Measurements from ENCODE around the gene XBP1.

DNA sequence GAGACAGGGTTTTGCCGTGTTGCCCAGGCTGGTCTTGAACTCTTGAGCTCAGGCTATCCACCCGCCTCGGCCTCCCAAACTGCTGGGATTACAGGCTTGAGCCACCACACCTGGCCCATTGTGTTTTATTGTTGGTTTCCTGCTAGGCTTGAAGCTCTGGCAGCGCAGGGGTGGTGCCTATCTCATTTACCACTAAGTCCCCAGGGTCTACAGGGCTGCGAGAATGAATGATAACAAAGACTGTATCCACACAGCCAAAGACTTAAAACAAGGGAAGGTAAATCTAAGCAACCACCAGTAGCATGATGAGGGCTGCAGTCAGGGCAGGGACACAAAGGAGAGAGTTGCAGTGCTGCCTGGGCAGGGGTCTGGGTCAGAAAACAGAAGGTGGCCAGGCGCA lies 37.3 kb upstream of the XBP1 start:
- TF ChIP-seq, protein P1, sequence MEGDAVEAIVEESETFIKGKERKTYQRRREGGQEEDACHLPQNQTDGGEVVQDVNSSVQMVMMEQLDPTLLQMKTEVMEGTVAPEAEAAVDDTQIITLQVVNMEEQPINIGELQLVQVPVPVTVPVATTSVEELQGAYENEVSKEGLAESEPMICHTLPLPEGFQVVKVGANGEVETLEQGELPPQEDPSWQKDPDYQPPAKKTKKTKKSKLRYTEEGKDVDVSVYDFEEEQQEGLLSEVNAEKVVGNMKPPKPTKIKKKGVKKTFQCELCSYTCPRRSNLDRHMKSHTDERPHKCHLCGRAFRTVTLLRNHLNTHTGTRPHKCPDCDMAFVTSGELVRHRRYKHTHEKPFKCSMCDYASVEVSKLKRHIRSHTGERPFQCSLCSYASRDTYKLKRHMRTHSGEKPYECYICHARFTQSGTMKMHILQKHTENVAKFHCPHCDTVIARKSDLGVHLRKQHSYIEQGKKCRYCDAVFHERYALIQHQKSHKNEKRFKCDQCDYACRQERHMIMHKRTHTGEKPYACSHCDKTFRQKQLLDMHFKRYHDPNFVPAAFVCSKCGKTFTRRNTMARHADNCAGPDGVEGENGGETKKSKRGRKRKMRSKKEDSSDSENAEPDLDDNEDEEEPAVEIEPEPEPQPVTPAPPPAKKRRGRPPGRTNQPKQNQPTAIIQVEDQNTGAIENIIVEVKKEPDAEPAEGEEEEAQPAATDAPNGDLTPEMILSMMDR (IDR thresholded peaks at IDR 0.05; ENCODE audit: low read depth, low read length) = no peak
- TF ChIP-seq POLR2A (IDR thresholded peaks at IDR 0.05; ENCODE audit: extremely low read depth, insufficient read length) = no peak
- TF ChIP-seq MYC (IDR thresholded peaks at IDR 0.05; ENCODE audit: low read depth, low read length) = no peak
- TF ChIP-seq, protein P2, sequence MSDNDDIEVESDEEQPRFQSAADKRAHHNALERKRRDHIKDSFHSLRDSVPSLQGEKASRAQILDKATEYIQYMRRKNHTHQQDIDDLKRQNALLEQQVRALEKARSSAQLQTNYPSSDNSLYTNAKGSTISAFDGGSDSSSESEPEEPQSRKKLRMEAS (IDR thresholded peaks at IDR 0.05; ENCODE audit: low read depth, low read length) = no peak

Data from NB4 (cell line).